H1 (cell line): ENCODE results near the gene RBBP9. TPM values are rescaled to one million over a fixed set of nuclear protein-coding genes. Genes with fewer than 3 reads are reported as not detected.

Source experiments
- CTCF ChIA-PET: fragments of 300-600 bp; sonication (Branson Sonifier 250); formaldehyde crosslinking; loops from one replicate; lab custom pipeline; 2021; ENCODE audit not compliant: partially characterized antibody; lab: Charles Lee
- POLR2A ChIA-PET: fragments of 300-600 bp; sonication (Branson Sonifier 250); formaldehyde crosslinking; loops from one replicate; lab custom pipeline; 2021; ENCODE audit warnings: inconsistent platforms; ENCODE audit not compliant: partially characterized antibody; lab: Charles Lee
- DNase-seq, 2 experiments: peaks; one replicate each; pipeline versions ENCODE4 v3.0.0 to v3.0.0-alpha.2; 2010 to 2022; ENCODE audit warnings: low spot score in 2 of 2, low read depth in 1 of 2, mixed read lengths in 1 of 2
- FAIRE-seq: peaks from 2 replicates; lab custom pipeline; 2011; peaks lifted over from hg19 to GRCh38; lab: Jason Lieb, UNC
- H2AFZ ChIP-seq: 2 replicates; pipeline ENCODE4 v1.8.1; 2012; ENCODE audit warnings: low read length, inconsistent platforms
- H2AK5ac ChIP-seq: 2 replicates; pipeline ENCODE4 v1.6.1; 2013; ENCODE audit warnings: low read depth, low read length
- H2BK120ac ChIP-seq: replicated peaks from 2 replicates; pipeline ENCODE3; 2013; ENCODE audit warnings: low read depth, low read length, inconsistent platforms
- H2BK12ac ChIP-seq: 2 replicates; pipeline ENCODE4 v1.6.1; 2013; ENCODE audit warnings: low read depth, low read length
- H2BK15ac ChIP-seq: 2 replicates; pipeline ENCODE4 v1.6.1; 2013; ENCODE audit warnings: low read length
- H2BK20ac ChIP-seq: 2 replicates; pipeline ENCODE4 v1.6.1; 2013; ENCODE audit warnings: low read length
- H2BK5ac ChIP-seq: 2 replicates; pipeline ENCODE4 v1.6.1; 2013; ENCODE audit warnings: low read depth, low read length
- H3K14ac ChIP-seq: 2 replicates; pipeline ENCODE4 v1.6.1; 2013; ENCODE audit warnings: inconsistent platforms; ENCODE audit not compliant: insufficient read length
- H3K18ac ChIP-seq: 2 replicates; pipeline ENCODE4 v1.6.1; 2013; ENCODE audit warnings: low read length; ENCODE audit errors: extremely low read depth
- H3K23ac ChIP-seq: 2 replicates; pipeline ENCODE4 v1.6.1; 2013; ENCODE audit warnings: inconsistent platforms; ENCODE audit not compliant: insufficient read length
- H3K23me2 ChIP-seq: 2 replicates; pipeline ENCODE4 v1.6.1; 2013; ENCODE audit warnings: low read depth, low read length
- H3K27ac ChIP-seq: 2 replicates; pipeline ENCODE4 v1.6.1; 2011; ENCODE audit warnings: low read depth, low read length, inconsistent platforms
- H3K27me3 ChIP-seq, 4 experiments: replicated peaks in 1 of 4; 1 replicate in 1 of 4; 2 replicates in 3 of 4; pipeline versions ENCODE4 v1.6.1 to v1.8.1; 2011 to 2013; ENCODE audit warnings: low read length in 3 of 4, mild to moderate bottlenecking in 3 of 4, inconsistent platforms in 2 of 4, mixed read lengths in 2 of 4, moderate library complexity in 1 of 4; ENCODE audit not compliant: control insufficient read depth in 3 of 4, insufficient read depth in 3 of 4; ENCODE audit errors: extremely low read depth in 1 of 4
- H3K36me3 ChIP-seq, 4 experiments: 2 replicates each; pipeline versions ENCODE4 v1.6.1 to v1.8.1; 2011 to 2013; ENCODE audit warnings: mild to moderate bottlenecking in 4 of 4, low read length in 3 of 4, moderate library complexity in 2 of 4, control low read depth in 1 of 4, inconsistent platforms in 1 of 4; ENCODE audit not compliant: insufficient read depth in 4 of 4, control insufficient read depth in 2 of 4
- H3K4ac ChIP-seq: replicated peaks from 2 replicates; pipeline ENCODE3; 2013; ENCODE audit warnings: low read length, low read depth, mixed read lengths, inconsistent platforms; ENCODE audit not compliant: insufficient read length
- H3K4me1 ChIP-seq, 4 experiments: replicated peaks in 1 of 4; 1 replicate in 1 of 4; 2 replicates in 3 of 4; pipeline versions ENCODE4 v1.6.1 to v1.8.1; 2011 to 2013; ENCODE audit warnings: low read length in 3 of 4, inconsistent platforms in 2 of 4, mixed read lengths in 1 of 4; ENCODE audit not compliant: insufficient read depth in 4 of 4, control insufficient read depth in 3 of 4
- H3K4me2 ChIP-seq, 2 experiments: 2 replicates each; pipeline versions ENCODE4 v1.6.1 to v1.8.1; 2011 to 2013; ENCODE audit warnings: low read depth in 2 of 2, low read length in 2 of 2, control low read depth in 1 of 2, inconsistent platforms in 1 of 2, mild to moderate bottlenecking in 1 of 2; ENCODE audit not compliant: insufficient read depth in 1 of 2
- H3K4me3 ChIP-seq, 4 experiments: fragments of 200-600, 300-600 bp in 1 of 4; sonication (generic), shearing (Covaris generic), sonication (Bioruptor Twin) in 1 of 4; 2 replicates each; pipeline versions ENCODE4 v1.5.1 to v1.8.1; 2011 to 2016; ENCODE audit warnings: low read length in 4 of 4, low read depth in 3 of 4, control low read depth in 2 of 4, inconsistent platforms in 2 of 4, mild to moderate bottlenecking in 2 of 4, mixed read lengths in 1 of 4, moderate library complexity in 1 of 4; ENCODE audit not compliant: insufficient read depth in 2 of 4; ENCODE audit errors: extremely low read depth in 1 of 4
- H3K56ac ChIP-seq: replicated peaks from 2 replicates; pipeline ENCODE3; 2013; ENCODE audit warnings: low read depth, mild to moderate bottlenecking, mixed read lengths, low read length, inconsistent platforms; ENCODE audit not compliant: insufficient read length
- H3K79me1 ChIP-seq: 2 replicates; pipeline ENCODE4 v1.6.1; 2013; ENCODE audit warnings: low read depth, low read length, control low read depth
- H3K79me2 ChIP-seq, 2 experiments: 2 replicates each; pipeline versions ENCODE4 v1.6.1 to v1.8.1; 2012 to 2013; ENCODE audit warnings: low read length in 2 of 2, mild to moderate bottlenecking in 2 of 2, inconsistent platforms in 1 of 2; ENCODE audit not compliant: insufficient read depth in 2 of 2, control insufficient read depth in 1 of 2
- H3K9ac ChIP-seq, 4 experiments: replicated peaks in 1 of 4; 1 replicate in 1 of 4; 2 replicates in 3 of 4; pipeline versions ENCODE4 v1.6.1 to v1.8.1; 2011 to 2013; ENCODE audit warnings: low read depth in 3 of 4, low read length in 3 of 4, control low read depth in 2 of 4, mild to moderate bottlenecking in 2 of 4, moderate library complexity in 2 of 4, inconsistent platforms in 1 of 4; ENCODE audit errors: extremely low read depth in 1 of 4
- H3K9me3 ChIP-seq, 2 experiments: 2 replicates each; pipeline versions ENCODE4 v1.6.1 to v1.8.1; 2012 to 2013; ENCODE audit warnings: mild to moderate bottlenecking in 2 of 2, moderate library complexity in 2 of 2, control low read depth in 1 of 2, inconsistent platforms in 1 of 2, low read depth in 1 of 2, low read length in 1 of 2, mixed read lengths in 1 of 2; ENCODE audit not compliant: insufficient read depth in 2 of 2
- H4K20me1 ChIP-seq, 2 experiments: replicated peaks in 1 of 2; 2 replicates each; pipeline versions ENCODE3 to v1.8.1; 2011 to 2013; ENCODE audit warnings: inconsistent platforms in 2 of 2, low read length in 2 of 2, mild to moderate bottlenecking in 1 of 2; ENCODE audit not compliant: insufficient read depth in 2 of 2, control insufficient read depth in 1 of 2
- H4K5ac ChIP-seq: 2 replicates; pipeline ENCODE4 v1.6.1; 2013; ENCODE audit warnings: low read length, low read depth, mixed read lengths, inconsistent platforms; ENCODE audit not compliant: insufficient read length
- H4K8ac ChIP-seq: 2 replicates; pipeline ENCODE4 v1.8.0; 2013; ENCODE audit warnings: mild to moderate bottlenecking, moderate library complexity, low read length, inconsistent platforms; ENCODE audit not compliant: insufficient read depth; ENCODE audit errors: extremely low read depth
- H4K91ac ChIP-seq: replicated peaks from 2 replicates; pipeline ENCODE3; 2013; ENCODE audit warnings: low read length, mixed read lengths, inconsistent platforms; ENCODE audit not compliant: insufficient read length
- CBX5 ChIP-seq: fragments of 300-800, 300-1000 bp; sonication (generic); IDR thresholded peaks from 2 replicates; pipeline ENCODE4 v1.7.1; 2016; ENCODE audit warnings: antibody characterized with exemption, low read length, low read depth
- GABPA ChIP-seq: IDR thresholded peaks from 2 replicates; pipeline ENCODE4 v1.6.1; 2011; ENCODE audit warnings: mild to moderate bottlenecking, low read length, moderate library complexity, borderline replicate concordance; ENCODE audit not compliant: insufficient read depth
- JUN ChIP-seq: IDR thresholded peaks from 2 replicates; pipeline ENCODE4 v1.6.1; 2011; ENCODE audit warnings: low read depth, mild to moderate bottlenecking, improper control_type of control experiment, low read length
- SIX5 ChIP-seq: IDR thresholded peaks from 2 replicates; pipeline ENCODE4 v1.6.1; 2011; ENCODE audit warnings: mild to moderate bottlenecking, low read depth, low read length
- USF2 ChIP-seq: IDR thresholded peaks from 2 replicates; pipeline ENCODE4 v1.6.1; 2011; ENCODE audit warnings: low read length, improper control_type of control experiment
- WGBS, 2 experiments: shearing (Covaris generic) in 1 of 2; methylation state at CpG; one replicate each; pipeline versions ENCODE4 v1.1.6 to v1.1.7; 2013 to 2015; ENCODE audit warnings: low lambda C conversion rate in 2 of 2, mixed read lengths in 2 of 2, inconsistent platforms in 1 of 2, low coverage in 1 of 2, missing lambda C conversion rate in 1 of 2; ENCODE audit not compliant: insufficient replicate concordance in 2 of 2, insufficient coverage in 1 of 2, insufficient read length in 1 of 2; ENCODE audit errors: extremely low coverage in 1 of 2, missing lambda C conversion rate in 1 of 2; 5-methylcytosine and 5-hydroxymethylcytosine counted together
- polyA plus RNA-seq, 7 experiments: library from polyadenylated mRNA; depleted of rRNA in 3 of 7; stranded (reverse) in 5 of 7; unstranded in 2 of 7; fragments of >200 nt in 5 of 7; fragments of 200-250 nt in 2 of 7; gene quantifications; 1 replicate in 5 of 7; 2 replicates in 1 of 7; 4 replicates in 1 of 7; pipeline versions ENCODE4 v1.2.1 to v1.2.3, GENCODE V29; 2011 to 2013; ENCODE audit warnings: missing spikeins in 2 of 7, mixed read lengths in 2 of 7
- total RNA-seq: library from RNA; stranded (reverse); fragmentation: NEBNext Ultra II Directional; extraction: Animal tissue kit (Norgen Biotek cat#: 25700); gene quantifications from 2 replicates; pipeline ENCODE4 v1.2.1, GENCODE V29; 2021
- TF ChIP-seq, protein P1 (sequence below): IDR thresholded peaks from 2 replicates; pipeline ENCODE4 v1.6.1; 2012; ENCODE audit warnings: inconsistent platforms

RBBP9 gene
- total and polyA plus RNA-seq, 2 of the 8 experiments (the other 6 are each of a cell fraction or from before 2014, with no cell fraction given) = 9.5 to 13.5 TPM

DNA sequence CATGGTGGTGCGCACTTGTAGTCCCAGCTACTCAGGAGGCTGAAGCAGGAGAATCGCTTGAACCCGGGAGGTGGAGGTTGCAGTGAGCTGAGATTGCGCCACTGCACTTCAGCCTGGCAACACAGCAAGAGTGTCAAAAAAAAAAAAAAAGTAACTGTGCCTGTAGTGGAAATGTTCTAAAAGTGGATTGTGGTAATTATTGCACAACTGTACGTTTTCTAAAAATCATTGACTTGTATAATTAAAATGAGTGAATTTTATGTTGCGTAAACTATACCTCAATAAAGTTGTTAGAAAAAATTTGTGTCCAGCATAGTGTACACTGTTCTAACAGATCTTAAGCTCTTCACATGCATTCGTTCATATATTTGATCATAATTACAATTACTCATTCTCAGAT lies 16.2 kb upstream of the RBBP9 start:
- no peak overlapping the region for H4K8ac ChIP-seq
- no peak overlapping the region for H2BK5ac ChIP-seq
- peaks cover 0 to 15% of the 10 kb centered on the region in 2 experiments; a peak in 3 of 4 replicates for H3K79me2 ChIP-seq
- H3K56ac ChIP-seq = no peak overlapping the region
- H3K27ac ChIP-seq = no peak overlapping the region
- FAIRE-seq (no peak), DNase-seq (no peak)
- H2AK5ac ChIP-seq = no peak overlapping the region
- 95% methylated on average over 6 of the region's 7 CpGs; no CpG with 5 or more reads in 1 of the 2 experiments for WGBS, 2 experiments
- H3K4me2 ChIP-seq = no peak overlapping the region
- no peak overlapping the region for H2BK120ac ChIP-seq
- no peak overlapping the region for H3K9ac ChIP-seq
- H3K36me3 ChIP-seq = peaks cover 4 to 54% (median 27%) of the 10 kb centered on the region in 4 experiments; a peak in 7 of 8 replicates
- no peak overlapping the region for H2AFZ ChIP-seq
- H3K27me3 ChIP-seq = no peaks in the 10 kb centered on the region
- no peak overlapping the region for H3K4ac ChIP-seq
- no peak overlapping the region for H3K14ac ChIP-seq
- POLR2A ChIA-PET = no interaction called here
- H3K23me2 ChIP-seq = peaks cover 3% of the 10 kb centered on the region; the same call in 1 of the 2 replicates
- no peak overlapping the region for H2BK12ac ChIP-seq
- no peaks in the 10 kb centered on the region; the same call in 1 of the 2 replicates for H3K79me1 ChIP-seq
- CTCF ChIA-PET = no interaction called here
- peaks cover 0 to 4% (median 1%) of the 10 kb centered on the region in 4 experiments; a peak in 3 of 7 replicates for H3K4me1 ChIP-seq
- H4K5ac ChIP-seq = no peak overlapping the region
- H3K9me3 ChIP-seq = no peaks in the 10 kb centered on the region
- H4K91ac ChIP-seq = no peak overlapping the region
- no peak overlapping the region for H3K4me3 ChIP-seq
- H4K20me1 ChIP-seq = peaks cover 3 to 5% of the 10 kb centered on the region in 2 experiments
- no peak overlapping the region for H2BK15ac ChIP-seq
- no peak overlapping the region for H3K23ac ChIP-seq
- no peak overlapping the region for H2BK20ac ChIP-seq
- no peak overlapping the region for H3K18ac ChIP-seq
- TF ChIP-seq JUN (no peak), GABPA (no peak), CBX5 (no peak), USF2 (no peak), SIX5 (no peak)
- TF ChIP-seq, protein P1, sequence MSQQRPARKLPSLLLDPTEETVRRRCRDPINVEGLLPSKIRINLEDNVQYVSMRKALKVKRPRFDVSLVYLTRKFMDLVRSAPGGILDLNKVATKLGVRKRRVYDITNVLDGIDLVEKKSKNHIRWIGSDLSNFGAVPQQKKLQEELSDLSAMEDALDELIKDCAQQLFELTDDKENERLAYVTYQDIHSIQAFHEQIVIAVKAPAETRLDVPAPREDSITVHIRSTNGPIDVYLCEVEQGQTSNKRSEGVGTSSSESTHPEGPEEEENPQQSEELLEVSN = no peak
